Activated CD4-positive, alpha-beta T cell treated with anti-CD3 and anti-CD28 coated beads, Interleukin-2, amount 10 ng/mL, durations not matched to agents 7 days and 5 days (primary cell): ENCODE measurements around the gene MAP2K6. TPM values are rescaled to one million over a fixed set of nuclear protein-coding genes. Genes with fewer than 3 reads are reported as not detected.
A peak's percentile ranks its signal among the peaks of the same experiment; 100 is the strongest.

Experiments used
- CTCF ChIA-PET: fragments of 350-600 bp; sonication (Branson Sonifier 250); formaldehyde crosslinking; loops from one replicate; lab custom pipeline; 2021; ENCODE audit warnings: antibody characterized with exemption; lab: Charles Lee
- POLR2A ChIA-PET: fragments of 350-600 bp; sonication (Branson Sonifier 250); formaldehyde crosslinking; loops from one replicate; lab custom pipeline; 2021; ENCODE audit warnings: antibody characterized with exemption; lab: Charles Lee
- DNase-seq: peaks from one replicate; pipeline ENCODE4 v3.0.0-alpha.2; 2020
- H3K27ac Mint-ChIP-seq: one replicate; pipeline ENCODE4 v1.8.0; 2021; ENCODE audit warnings: mild to moderate bottlenecking, moderate library complexity, mixed read lengths
- H3K27me3 Mint-ChIP-seq: one replicate; pipeline ENCODE4 v1.8.0; 2021; ENCODE audit warnings: mixed read lengths
- H3K36me3 Mint-ChIP-seq: one replicate; pipeline ENCODE4 v1.8.0; 2021; ENCODE audit warnings: low read depth, mixed read lengths
- H3K4me1 Mint-ChIP-seq: one replicate; pipeline ENCODE4 v1.8.0; 2021; ENCODE audit warnings: mixed read lengths
- H3K4me3 Mint-ChIP-seq: one replicate; pipeline ENCODE4 v1.8.0; 2021; ENCODE audit warnings: mild to moderate bottlenecking, moderate library complexity, mixed read lengths
- H3K9me3 Mint-ChIP-seq: one replicate; pipeline ENCODE4 v1.8.0; 2021; ENCODE audit warnings: mixed read lengths
- total RNA-seq, 2 experiments: library from RNA; stranded (reverse); gene quantifications; one replicate each; pipeline ENCODE4 v1.2.3, GENCODE V29; 2021

MAP2K6 gene
- total RNA-seq, 2 experiments from 2014 or later, result 11.0 to 11.6 TPM

DNA sequence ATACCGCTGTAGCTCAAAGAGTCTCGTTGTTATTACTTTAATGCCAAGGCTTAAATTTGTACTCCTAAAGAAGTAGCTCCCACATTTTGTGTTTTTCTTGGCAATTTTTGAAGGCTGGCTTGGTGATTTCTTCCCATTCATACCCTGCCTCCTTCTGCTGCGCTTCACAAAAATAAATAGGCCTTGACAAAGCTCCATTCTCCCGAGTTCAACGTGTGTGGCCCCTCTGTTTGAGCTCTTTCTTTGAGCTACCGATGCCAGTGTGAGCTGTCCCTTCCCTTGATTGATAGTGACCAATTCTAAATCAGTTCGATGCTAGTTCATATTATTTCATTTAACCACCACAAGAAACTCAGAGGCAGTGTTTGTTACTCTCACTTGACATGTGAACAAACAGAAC, 96.8 kb downstream of the MAP2K6 start:
- H3K9me3 Mint-ChIP-seq, result no peaks in the 10 kb centered on the region
- POLR2A ChIA-PET, result no interaction called here
- CTCF ChIA-PET, result interaction anchor here (1.2 kb wide), 1 partner anchor 9 kb away, joined by 4 read pairs; no protein-coding TSS in a partner anchor
- H3K36me3 Mint-ChIP-seq, result no peaks in the 10 kb centered on the region
- H3K4me3 Mint-ChIP-seq, result no peak overlapping the region
- no peak for DNase-seq
- H3K27me3 Mint-ChIP-seq, result no peaks in the 10 kb centered on the region
- H3K27ac Mint-ChIP-seq, result no peak overlapping the region
- peaks cover 2% of the 10 kb centered on the region for H3K4me1 Mint-ChIP-seq

DNA sequence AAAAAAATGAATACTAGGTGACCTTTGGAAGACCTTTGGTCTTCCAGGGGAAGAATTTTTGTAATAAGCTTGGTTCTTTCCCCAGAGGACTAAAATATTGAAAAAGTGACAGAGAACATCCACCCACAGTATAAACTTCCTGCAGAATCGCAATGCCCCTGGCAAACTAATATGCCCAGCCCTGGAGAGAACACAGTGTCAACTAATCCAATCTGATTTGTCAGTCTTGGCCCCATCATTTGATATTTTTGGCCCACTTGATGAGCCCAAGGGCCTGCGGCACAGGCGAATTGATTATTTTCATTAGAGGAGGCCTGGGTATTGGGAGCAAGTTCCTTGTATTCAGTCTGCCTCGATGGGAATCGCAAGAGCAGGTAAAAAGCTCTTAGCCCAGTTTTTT, 98.4 kb downstream of the MAP2K6 start:
- no peak overlapping the region for H3K4me3 Mint-ChIP-seq
- H3K27ac Mint-ChIP-seq, result no peak overlapping the region
- H3K36me3 Mint-ChIP-seq, result no peaks in the 10 kb centered on the region
- no peaks in the 10 kb centered on the region for H3K27me3 Mint-ChIP-seq
- ChIA-PET CTCF (interaction anchor here (0.6 kb wide), 1 partner anchor 10 kb away, joined by 3 read pairs; no protein-coding TSS in a partner anchor), POLR2A (no interaction called here)
- no peak for DNase-seq
- peaks cover 6% of the 10 kb centered on the region for H3K4me1 Mint-ChIP-seq
- H3K9me3 Mint-ChIP-seq, result no peaks in the 10 kb centered on the region

DNA sequence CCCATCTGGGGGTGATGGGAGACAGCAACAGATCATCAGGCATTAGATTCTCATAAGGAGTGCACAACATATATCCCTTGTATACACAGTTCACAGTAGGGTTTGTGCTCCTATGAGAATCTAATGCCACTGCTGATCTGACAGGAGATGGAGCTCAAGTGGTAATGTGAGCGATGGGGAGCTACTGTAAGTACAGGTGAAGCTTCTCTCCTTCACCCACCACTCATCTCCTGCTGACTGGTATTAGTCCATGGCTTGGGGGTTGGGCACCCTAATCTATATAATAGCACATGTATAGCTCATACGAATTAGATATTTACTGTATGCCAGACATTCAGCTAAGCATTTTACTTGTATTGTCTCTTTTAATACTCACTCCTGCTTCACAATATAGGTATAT, 101.7 kb downstream of the MAP2K6 start:
- ChIA-PET POLR2A (no interaction called here), CTCF (interaction anchor here (0.5 to 1.2 kb wide), 2 partner anchors 10 to 1738 kb away, joined by 3 read pairs; no protein-coding TSS in a partner anchor)
- no peaks in the 10 kb centered on the region for H3K9me3 Mint-ChIP-seq

DNA sequence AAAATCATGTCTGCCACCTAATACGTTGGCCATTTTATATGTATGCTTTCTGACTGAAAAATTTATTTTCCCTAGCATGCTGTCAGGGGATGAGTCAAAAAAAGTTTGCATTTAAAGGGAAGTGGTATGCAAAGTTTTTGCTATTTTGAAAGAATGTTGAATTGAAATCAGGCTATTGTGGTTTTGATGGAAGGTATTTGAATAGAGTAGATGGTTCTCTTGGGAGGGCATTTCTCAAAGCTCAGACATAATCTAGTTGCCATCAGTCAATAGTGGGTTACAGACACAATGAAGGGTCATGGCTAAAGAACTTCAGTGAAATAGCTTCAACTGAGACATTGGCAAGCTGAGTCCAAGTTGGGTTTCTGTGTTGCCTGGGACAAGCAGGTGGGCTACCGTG, 102.4 kb downstream of the MAP2K6 start:
- Mint-ChIP-seq H3K9me3 (no peaks in the 10 kb centered on the region), H3K4me3 (no peak overlapping the region), H3K36me3 (peaks cover 1% of the 10 kb centered on the region), H3K4me1 (peaks cover 4% of the 10 kb centered on the region), H3K27me3 (no peaks in the 10 kb centered on the region), H3K27ac (no peak overlapping the region)
- ChIA-PET POLR2A (no interaction called here), CTCF (no interaction called here)
- no peak for DNase-seq

More for the DNA sequence above, 101.7 kb downstream of the MAP2K6 start:
- H3K27ac Mint-ChIP-seq, result no peak overlapping the region
- H3K27me3 Mint-ChIP-seq, result no peaks in the 10 kb centered on the region
- peaks cover 4% of the 10 kb centered on the region for H3K4me1 Mint-ChIP-seq
- H3K4me3 Mint-ChIP-seq, result no peak overlapping the region
- DNase-seq, result no peak
- H3K36me3 Mint-ChIP-seq, result no peaks in the 10 kb centered on the region

DNA sequence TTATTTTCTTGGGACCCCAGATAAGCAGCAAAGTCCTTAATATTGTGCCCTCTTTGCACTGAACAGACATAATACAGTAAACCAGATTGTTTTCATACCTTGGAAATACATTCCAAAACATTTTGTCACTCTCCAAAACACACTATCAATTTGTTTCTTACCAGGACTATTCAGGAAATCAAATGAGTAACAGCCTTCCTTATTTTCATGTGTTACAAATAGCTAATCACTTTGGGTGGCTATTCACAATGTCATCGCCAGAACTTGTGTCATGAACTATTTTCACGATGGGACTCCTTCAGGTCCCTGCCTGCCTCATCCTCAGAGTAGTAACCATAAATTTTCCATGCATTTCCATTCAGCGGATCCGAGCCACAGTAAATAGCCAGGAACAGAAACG, 104.5 kb downstream of the MAP2K6 start:
- Mint-ChIP-seq H3K4me3 (no peak overlapping the region), H3K36me3 (peaks cover 1% of the 10 kb centered on the region), H3K27ac (no peak overlapping the region), H3K4me1 (peaks cover 8% of the 10 kb centered on the region), H3K9me3 (no peaks in the 10 kb centered on the region), H3K27me3 (no peaks in the 10 kb centered on the region)
- no peak for DNase-seq
- ChIA-PET CTCF (no interaction called here), POLR2A (no interaction called here)

DNA sequence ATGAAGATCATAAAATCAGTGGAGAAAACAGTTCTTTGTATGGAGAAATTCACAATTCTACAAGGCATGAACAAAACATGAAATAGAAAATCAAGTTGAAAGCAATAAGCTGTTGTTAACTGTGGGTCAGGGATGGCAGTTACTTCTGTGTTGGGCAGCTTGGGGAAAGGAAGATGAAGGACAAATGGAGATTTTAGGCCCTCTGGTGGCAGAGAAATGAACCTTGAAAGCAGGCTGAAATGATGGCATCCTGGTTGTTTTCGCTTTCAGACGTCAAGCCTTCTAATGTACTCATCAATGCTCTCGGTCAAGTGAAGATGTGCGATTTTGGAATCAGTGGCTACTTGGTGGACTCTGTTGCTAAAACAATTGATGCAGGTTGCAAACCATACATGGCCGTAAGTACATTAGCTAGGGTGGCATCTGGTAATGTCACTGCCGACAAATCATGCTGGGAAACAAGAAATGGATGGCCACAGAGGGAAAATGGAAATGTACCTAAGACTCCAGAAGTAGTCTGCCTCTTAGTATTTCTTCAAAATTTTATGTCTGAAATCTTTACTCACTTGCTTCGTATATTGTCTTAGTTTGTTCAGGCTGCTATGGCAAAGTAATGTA, 108.9 kb downstream of the MAP2K6 start:
- DNase-seq, result peak; percentile 28
- Mint-ChIP-seq H3K9me3 (no peaks in the 10 kb centered on the region), H3K36me3 (peaks cover 6% of the 10 kb centered on the region), H3K27me3 (no peaks in the 10 kb centered on the region), H3K4me3 (no peak overlapping the region), H3K4me1 (peaks cover 4% of the 10 kb centered on the region), H3K27ac (no peak overlapping the region)
- ChIA-PET CTCF (interaction anchor here (0.6 to 1.1 kb wide), 7 partner anchors 11 to 972 kb away, joined by 3 to 5 read pairs (median 3); no protein-coding TSS in a partner anchor), POLR2A (no interaction called here)

DNA sequence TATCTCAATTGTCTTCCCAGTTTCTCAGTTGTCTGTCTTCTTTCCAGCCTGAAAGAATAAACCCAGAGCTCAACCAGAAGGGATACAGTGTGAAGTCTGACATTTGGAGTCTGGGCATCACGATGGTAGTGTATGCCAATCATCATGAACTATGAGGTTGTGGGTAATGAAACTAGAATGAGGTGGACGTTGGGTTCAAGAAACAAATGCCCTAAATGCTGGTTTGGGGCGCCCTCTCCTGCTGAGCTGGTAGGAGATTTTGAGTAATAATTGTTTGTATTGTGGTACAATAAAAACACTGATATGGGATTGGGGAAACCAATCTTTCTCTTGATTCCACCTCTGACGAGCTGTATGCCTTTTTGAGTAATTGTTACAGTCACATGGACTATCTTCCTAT, 110.4 kb downstream of the MAP2K6 start:
- Mint-ChIP-seq H3K36me3 (peaks cover 6% of the 10 kb centered on the region), H3K4me1 (peaks cover 4% of the 10 kb centered on the region), H3K9me3 (no peaks in the 10 kb centered on the region), H3K27ac (no peak overlapping the region), H3K4me3 (no peak overlapping the region), H3K27me3 (no peaks in the 10 kb centered on the region)
- ChIA-PET CTCF (interaction anchor here (1.1 to 1.6 kb wide), 3 partner anchors 9 to 18 kb away, joined by 3 to 4 read pairs (median 3); no protein-coding TSS in a partner anchor), POLR2A (no interaction called here)
- DNase-seq, result no peak

DNA sequence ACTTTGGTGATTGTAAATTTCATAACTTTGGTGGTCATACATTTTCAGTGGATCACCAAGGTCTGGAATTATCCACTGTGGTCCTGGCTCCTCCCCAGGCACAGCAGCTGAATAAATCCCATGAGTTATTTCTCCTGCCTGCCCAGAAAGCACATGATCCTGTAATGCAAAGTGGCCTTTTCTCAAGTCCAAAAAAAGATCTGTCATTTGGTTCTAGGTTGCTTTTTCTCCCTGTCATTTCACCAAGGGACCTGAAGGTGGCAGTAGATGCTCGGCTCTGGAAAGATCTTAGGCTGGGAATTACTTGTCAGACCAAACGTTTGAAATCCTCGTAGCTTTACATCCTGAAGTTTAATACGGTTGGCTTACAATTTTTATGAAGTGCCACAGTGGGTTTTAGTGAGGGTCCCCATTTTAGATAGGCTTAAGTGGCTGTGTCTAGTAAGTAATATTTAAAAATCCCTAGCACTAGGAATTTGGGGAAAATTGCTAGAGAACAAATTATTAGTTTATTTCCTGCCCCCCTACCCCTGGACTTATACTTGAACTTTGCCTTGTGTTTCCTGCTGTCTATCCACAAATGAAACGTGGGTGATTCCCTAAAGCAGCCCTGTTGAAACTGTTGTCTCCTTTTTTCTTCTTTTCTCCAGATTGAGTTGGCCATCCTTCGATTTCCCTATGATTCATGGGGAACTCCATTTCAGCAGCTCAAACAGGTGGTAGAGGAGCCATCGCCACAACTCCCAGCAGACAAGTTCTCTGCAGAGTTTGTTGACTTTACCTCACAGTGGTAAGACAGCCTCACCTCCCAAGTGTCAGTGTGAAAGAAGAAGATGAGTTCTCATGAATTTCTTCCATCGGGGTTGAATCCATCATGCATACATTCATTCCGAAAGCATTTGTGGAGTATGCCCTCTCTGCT, 111.7 kb downstream of the MAP2K6 start:
- POLR2A ChIA-PET, result no interaction called here
- H3K36me3 Mint-ChIP-seq, result peaks cover 6% of the 10 kb centered on the region
- no peak overlapping the region for H3K4me3 Mint-ChIP-seq
- DNase-seq, result no peak
- no peaks in the 10 kb centered on the region for H3K9me3 Mint-ChIP-seq
- no peaks in the 10 kb centered on the region for H3K27me3 Mint-ChIP-seq
- CTCF ChIA-PET, result interaction anchor here (0.6 to 1.6 kb wide), 3 partner anchors 9 to 20 kb away, joined by 3 to 4 read pairs (median 3); no protein-coding TSS in a partner anchor
- no peak overlapping the region for H3K27ac Mint-ChIP-seq
- H3K4me1 Mint-ChIP-seq, result peaks cover 4% of the 10 kb centered on the region

DNA sequence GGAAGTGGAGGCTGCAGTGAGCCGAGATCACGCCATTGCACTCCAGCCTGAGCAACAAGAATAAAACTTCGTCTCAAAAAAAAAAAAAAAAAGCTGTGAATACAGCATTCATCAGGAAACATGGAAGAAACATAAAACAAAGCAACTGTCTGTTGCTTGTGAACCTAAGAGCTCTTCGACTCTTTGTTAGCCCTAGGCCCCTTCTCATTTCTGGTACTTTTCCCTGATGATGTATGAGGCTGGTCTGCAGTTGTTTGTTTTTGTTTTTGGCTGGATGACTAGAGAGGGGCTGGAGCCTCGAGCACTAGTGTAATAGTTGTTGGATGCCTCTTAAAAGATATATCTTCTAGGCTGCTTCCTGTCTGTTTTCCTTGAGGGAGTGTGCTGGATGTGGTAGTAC, 113.5 kb downstream of the MAP2K6 start:
- ChIA-PET CTCF (interaction anchor here (0.6 to 0.8 kb wide), 2 partner anchors 9 to 660 kb away, joined by 3 read pairs; no protein-coding TSS in a partner anchor), POLR2A (no interaction called here)
- Mint-ChIP-seq H3K9me3 (no peaks in the 10 kb centered on the region), H3K27ac (no peak overlapping the region), H3K36me3 (peaks cover 4% of the 10 kb centered on the region), H3K4me3 (no peak overlapping the region), H3K27me3 (no peaks in the 10 kb centered on the region), H3K4me1 (peaks cover 4% of the 10 kb centered on the region)
- DNase-seq, result no peak

DNA sequence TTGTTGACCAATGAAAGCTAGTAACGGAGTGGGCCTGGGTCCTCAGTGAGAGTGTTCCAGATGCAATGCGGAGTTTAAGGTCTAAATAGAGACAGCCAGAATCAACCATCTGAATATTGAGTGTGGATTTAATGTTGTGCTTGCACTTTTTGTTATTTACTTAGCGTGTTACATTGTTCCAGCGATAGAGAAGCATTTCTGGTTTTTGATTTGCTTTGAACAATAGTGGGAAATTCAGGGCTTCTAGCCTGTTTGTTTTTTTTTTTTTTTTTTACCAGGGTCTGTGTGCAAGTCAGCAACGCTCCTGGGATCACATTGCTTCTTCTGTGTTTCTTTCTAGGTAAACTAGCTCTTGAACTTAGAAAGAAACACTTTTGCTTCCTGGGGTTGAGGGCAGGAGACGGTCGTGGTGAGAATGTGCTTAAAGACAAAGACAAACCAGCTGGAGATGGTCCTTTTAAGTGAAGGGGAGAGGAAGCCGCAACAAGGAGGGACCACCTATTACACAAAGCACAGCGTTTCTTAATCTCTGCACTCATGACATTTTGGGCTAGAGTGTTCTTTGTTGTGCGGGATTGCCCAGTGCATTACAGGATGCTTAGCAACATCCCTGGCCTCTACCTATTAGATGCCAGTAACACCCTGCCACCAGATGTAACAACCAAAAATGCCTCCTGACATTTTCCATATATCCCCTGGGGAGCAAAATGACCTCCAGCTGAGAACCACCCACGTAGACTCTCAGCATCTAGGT, 119.2 kb downstream of the MAP2K6 start:
- Mint-ChIP-seq H3K4me3 (no peak overlapping the region), H3K9me3 (no peaks in the 10 kb centered on the region), H3K27ac (no peak overlapping the region), H3K27me3 (no peaks in the 10 kb centered on the region), H3K36me3 (no peaks in the 10 kb centered on the region), H3K4me1 (peaks cover 1% of the 10 kb centered on the region)
- ChIA-PET POLR2A (no interaction called here), CTCF (interaction anchor here (0.7 kb wide), 1 partner anchor 208 kb away, joined by 3 read pairs; no protein-coding TSS in a partner anchor)
- no peak for DNase-seq

DNA sequence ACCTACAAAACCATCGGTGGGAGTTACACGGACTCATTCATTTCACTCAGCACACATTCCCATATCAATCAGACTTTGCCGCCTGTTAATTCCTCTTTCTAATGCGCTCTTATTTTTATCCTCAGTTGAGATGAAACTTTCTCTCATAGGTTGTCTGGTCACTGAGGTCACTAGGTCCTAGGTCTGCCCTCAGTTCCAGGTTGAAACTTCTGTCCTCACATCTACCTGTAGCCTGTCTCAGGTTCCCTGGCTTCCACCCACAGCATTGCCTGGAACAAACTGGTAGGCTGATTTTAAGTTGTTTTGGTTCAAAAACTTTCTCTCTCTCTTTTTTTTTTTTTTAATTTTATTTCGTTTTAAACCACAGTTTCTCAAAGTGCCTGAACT, 119.7 kb downstream of the MAP2K6 start:
- Mint-ChIP-seq H3K27ac (no peak overlapping the region), H3K4me1 (peaks cover 1% of the 10 kb centered on the region), H3K36me3 (no peaks in the 10 kb centered on the region), H3K27me3 (no peaks in the 10 kb centered on the region), H3K9me3 (no peaks in the 10 kb centered on the region), H3K4me3 (no peak overlapping the region)
- POLR2A ChIA-PET, result no interaction called here
- CTCF ChIA-PET, result interaction anchor here (0.7 kb wide), 1 partner anchor 209 kb away, joined by 3 read pairs; no protein-coding TSS in a partner anchor
- no peak for DNase-seq

DNA sequence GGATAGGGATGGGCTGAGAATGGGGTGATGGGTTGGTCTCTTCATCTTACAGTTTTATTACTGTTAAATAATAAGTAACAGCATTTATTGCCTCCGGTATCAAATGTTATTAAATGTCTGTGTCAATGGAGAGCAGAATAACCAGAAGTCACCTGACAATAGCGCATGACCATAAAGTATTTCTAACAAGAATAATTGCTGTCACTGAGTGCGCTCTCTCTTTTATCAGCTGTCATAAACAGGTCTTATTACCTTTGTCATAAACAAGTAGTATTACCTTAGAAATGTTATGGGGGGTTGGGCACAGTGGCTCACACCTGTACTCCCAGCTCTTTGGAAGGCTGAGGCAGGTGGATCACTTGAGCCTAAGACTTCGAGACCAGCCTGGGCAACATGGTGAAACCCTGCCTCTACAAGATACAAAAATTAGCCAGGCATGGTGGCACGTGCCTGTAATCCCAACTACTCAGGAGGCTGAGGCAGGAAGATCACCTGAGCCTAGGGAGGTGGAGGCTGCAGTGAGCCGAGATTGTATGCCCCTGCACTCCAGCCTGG, 120.6 kb downstream of the MAP2K6 start:
- ChIA-PET POLR2A (no interaction called here), CTCF (interaction anchor here (1.0 kb wide), 1 partner anchor 10 kb away, joined by 4 read pairs; no protein-coding TSS in a partner anchor)
- H3K4me3 Mint-ChIP-seq, result no peak overlapping the region
- H3K4me1 Mint-ChIP-seq, result peaks cover 1% of the 10 kb centered on the region
- H3K27ac Mint-ChIP-seq, result no peak overlapping the region
- no peak for DNase-seq
- H3K27me3 Mint-ChIP-seq, result no peaks in the 10 kb centered on the region
- no peaks in the 10 kb centered on the region for H3K9me3 Mint-ChIP-seq
- no peaks in the 10 kb centered on the region for H3K36me3 Mint-ChIP-seq
